HG03039 (cell line): ENCODE data around the gene CASKIN1.

Experiments
- ATAC-seq: cut with Tn5 transposase; IDR thresholded peaks from one replicate; pipeline ENCODE4 v1.9.1; 2021; ENCODE audit warnings: mild to moderate bottlenecking, moderate library complexity; ENCODE audit not compliant: unreplicated experiment

Gene CASKIN1

DNA sequence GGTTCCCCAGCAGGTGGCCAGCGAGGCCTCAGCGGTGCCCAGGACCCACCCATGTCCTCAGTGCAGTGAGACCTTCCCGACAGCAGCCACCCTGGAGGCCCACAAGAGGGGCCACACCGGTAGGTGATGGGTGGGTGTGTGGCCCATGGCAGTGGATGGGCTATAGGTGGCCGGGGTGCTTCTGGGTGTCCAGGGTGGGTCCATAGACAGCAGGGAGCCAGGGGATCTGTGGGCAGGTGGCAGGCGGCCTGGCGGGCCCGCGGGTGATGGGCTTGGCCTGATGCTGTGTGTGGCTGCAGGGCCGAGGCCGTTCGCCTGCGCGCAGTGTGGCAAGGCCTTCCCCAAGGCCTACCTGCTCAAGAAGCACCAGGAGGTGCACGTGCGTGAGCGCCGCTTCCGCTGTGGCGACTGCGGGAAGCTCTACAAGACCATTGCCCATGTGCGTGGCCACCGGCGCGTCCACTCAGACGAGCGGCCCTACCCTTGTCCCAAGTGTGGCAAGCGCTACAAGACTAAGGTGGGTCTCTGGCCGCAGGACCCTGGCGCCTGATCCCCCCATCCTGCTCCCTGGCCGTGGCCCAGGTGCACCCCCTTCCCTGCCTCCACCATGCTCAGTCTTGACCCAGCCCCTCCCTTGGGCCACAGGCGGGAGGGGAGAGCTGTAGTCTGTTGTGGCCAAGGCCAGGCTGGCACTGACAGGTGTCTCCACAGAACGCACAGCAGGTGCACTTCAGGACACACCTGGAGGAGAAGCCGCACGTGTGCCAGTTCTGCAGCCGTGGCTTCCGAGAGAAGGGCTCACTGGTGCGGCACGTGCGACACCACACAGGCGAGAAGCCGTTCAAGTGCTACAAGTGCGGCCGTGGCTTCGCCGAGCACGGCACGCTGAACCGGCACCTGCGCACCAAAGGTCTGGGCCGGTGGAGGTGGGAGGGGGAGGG is 37.7 kb upstream of the CASKIN1 start:
- ATAC-seq = no peak

DNA sequence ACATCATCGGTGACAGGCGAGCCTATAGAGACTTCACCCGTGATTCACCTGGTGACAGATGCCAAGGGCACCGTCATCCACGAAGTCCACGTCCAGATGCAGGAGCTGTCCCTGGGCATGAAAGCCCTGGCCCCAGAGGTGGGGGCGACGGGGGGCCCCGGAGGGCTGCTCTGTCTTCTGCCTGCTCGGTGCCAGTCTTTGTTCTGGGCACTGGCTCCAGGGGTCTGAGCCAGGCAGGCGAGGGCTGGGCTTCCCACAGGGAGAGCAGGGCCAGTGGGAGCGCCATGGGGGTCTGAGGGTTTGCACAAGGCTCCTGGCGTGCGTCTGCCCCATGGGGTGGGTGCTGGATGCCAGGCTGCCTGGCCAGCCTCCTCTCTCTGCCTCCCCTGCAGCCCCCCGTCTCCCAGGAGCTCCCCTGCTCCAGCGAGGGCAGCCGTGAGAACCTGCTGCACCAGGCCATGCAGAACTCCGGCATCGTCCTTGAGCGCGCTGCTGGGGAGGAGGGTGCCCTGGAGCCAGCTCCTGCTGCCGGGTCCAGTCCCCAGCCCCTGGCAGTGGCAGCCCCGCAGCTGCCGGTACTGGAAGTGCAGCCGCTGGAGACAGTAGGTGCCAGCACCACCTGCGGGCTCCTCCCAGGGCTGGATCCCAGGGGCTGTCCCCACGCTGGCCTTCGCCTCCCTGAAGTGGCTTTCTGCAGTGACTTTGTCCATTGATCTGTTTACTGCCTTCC is 36.8 kb upstream of the CASKIN1 start:
- no peak for ATAC-seq

DNA sequence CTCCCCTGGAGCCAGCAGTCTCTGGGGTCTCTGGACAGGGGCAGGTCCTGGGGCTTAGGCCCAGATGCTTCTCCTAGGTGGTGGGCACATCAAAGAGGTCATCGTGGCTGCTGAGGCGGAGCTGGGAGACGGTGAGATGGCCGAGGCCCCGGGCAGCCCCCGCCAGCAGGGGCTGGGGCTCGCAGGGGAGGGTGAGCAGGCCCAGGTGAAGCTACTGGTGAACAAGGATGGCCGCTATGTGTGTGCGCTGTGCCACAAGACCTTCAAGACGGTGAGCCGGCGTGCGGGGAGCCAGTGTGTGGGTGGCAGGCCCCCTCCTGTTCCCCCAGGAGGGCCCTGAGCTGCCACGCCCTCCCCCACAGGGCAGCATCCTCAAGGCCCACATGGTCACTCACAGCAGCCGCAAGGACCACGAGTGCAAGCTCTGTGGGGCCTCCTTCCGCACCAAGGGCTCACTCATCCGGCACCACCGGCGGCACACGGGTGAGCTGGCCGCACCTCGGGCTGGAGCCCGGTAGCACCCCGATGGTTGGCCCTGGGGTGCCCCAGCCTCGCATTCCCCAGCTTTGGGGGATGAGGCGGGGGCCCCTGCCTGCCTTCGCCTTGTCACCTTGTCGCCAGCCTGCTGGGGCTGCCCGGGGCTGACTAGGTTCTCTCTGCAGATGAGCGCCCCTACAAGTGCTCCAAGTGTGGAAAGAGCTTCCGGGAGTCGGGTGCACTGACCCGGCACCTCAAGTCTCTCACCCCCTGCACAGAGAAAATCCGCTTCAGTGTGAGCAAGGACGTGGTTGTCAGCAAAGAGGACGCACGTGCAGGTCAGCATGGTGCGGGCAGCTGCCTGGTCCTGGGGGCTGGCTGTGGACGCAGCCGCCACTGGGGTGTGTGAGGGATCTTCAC is 35.9 kb upstream of the CASKIN1 start:
- no peak for ATAC-seq

DNA sequence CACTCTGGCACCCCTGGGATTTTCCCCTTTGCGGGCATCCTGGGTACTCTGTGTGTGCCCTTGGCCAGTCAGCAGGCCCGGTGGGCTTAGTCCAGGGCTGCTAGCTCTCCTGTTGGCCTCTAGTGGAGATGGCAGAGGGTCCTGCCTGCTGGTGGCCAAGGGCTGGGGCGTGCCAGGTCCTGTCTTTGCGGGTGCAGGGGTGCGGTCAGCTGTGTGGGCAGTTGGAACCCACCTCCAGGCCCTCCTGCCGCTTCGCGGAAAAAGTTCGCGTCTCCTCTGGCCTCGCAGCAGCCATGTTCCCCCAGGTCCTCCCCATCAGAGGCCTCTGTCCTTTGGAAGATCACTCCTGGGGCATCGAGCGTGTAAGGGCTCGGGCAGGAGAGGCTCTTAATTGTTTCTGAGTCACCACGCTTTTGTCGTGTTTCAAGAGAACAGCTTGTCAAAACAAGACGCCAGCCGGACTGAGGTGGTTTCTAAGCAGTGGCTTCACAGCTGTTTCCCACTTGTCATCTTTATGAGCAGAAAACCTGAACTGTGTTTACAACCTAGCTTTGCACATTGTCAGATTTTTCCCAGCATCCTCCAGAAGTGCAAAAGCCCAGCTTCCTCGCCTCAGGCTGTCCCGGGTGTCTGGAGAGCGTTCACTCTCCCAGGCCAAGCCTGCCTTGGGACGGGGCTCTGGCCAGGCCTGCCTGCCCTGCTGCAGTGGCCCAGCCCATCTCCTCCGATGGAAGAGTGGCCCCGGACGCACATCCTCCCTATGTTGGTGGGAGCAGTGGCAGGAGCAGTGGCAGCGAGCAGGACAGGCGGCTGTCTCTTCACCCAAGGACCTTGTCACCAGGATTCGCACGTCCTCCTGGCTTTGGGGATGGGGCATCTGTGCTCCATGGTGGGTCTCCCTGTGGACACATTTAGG is 34.9 kb upstream of the CASKIN1 start:
- no peak for ATAC-seq

DNA sequence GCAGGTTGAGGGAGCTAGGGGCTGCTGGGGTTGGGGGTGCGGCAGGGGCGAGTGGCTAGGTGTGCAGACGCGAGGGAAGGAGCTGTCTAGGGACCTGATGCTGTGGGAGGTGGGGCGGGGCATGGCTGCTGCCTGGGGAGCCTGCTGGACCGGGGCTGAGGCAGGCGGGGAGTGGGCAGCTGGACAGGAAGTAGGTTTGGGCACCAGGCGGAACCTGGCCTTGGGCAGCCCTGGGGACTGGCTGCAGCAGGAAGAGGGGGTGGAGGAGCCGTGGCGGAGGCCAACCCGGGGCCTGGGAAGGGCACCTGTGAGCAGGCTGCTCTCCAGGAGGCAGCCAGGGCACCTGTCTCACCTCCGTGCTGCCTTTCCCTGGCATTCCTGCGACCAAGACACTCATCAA is 34.0 kb upstream of the CASKIN1 start:
- no peak for ATAC-seq

DNA sequence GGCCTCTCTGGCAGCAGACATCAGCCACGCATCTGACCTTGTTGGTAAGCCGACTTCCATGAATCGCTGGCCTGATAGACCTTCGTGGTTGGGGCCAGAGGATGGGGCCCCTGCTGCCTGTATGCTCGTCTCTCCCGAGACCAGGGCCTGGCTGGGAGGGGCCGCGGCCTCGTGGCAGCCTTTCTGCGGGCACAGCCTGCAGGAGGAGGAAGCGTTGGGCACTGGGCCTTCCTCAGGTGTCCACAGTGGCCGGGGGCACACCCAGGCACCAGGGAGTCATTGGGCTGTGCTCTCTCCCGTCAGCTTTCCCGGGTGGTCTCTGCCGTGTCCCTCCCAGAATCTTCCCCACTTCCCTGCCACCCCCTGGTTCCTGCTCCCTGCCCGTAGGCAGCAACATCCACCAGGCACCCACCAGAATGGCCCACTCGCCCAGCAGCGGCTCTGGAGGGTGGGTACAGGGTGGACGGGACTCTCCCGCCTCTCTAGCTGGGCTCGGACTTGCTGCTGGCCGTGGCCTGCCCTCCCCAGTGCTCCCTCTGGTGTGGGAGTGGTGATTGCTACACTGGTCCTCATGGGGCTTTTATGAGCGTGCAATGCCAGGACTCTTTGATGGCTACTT is 33.3 kb upstream of the CASKIN1 start:
- no peak for ATAC-seq

DNA sequence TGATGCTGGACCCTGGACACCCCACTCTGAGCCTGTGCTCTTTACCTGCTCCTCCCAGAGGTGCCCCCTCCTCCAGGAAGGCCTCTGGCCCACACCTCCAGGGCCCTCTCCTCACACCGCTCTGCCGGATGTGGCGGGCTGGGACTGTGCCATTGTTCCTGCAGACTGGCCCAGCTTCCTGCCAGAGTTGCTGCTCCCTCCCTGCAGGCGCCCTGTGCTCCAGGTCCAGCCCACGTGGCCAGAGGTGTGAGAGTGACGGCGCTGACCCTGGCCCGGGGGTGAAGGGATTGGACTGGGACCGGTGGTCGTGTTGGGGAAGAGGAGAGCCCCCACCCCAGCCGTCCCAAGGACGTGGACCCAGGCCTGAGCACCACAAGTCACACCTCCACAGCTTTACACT is 32.7 kb upstream of the CASKIN1 start:
- ATAC-seq = no peak

DNA sequence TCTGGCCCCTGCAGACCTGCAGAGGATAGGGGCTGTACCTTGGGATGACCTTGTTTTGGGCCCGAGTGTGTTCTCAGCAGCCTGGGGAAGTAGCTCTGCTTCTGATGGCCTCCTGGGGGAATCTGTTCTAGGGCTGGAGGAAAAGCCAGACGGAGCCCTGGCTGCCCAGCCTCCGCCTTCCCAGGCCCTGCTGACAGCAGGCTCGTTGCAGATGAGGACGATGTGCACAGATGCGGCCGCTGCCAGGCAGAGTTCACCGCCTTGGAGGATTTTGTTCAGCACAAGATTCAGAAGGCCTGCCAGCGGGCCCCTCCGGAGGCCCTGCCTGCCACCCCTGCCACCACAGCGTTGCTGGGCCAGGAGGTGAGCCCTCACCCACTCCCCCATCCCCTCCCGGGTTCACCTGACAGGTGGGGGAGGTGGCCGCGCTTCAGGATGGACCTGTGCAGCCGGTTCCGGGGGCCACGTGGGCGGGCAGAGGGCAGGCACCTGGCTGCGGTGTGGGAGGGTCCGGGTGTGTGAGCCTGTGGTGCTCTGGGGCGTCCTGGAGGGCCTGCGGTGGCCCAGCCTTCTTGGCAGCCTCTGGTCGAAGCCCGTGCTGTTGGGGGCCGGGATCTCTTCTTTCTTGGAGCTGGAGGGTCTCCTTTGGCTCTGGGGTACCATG is 31.9 kb upstream of the CASKIN1 start:
- ATAC-seq = no peak

DNA sequence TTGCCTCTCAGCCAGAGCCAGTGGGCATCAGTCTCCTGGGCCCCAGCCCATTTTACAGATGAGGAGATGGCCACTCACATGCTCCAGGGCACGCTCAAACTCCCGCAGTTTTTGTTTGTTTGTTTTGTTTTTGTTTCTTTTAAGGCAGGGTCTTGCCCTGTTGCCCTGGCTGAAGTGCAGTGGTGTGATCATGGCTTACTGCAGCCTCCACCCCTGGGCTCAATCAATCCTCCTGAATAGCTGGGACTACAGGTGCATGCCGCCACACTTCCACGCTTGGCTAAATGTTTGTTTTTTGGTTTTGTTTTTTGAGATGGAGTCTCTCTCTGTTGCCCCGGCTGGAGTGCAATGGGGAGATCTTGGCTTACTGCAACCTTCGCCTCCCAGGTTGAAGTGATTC is 30.5 kb upstream of the CASKIN1 start:
- no peak for ATAC-seq

DNA sequence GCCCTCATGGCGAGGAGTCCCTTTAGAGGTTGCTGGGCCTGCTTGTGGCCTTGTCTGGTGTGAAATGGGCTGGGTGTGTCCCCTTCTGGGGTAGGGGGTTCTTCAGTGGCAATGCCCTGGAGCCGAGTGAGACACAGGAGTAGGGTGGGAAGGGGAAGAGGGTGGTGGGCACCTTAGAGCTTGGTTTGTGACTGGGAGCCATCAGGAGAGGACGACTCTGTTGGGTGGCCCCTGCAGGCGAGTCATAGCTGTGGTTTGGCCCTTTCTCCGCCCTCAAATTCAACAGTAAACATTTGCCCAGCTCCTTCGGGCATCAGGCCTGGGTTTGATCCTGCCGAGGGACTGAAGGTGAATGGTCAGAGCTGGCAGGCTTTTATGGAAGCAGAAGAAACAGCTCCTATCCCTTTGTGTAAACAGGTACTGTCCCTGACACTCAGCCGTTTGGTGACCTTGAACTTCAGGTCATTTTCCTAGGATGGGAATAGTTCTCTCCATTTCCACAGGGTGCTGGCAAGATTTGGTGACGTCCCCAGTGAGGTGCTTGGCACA is 29.9 kb upstream of the CASKIN1 start:
- ATAC-seq = no peak

DNA sequence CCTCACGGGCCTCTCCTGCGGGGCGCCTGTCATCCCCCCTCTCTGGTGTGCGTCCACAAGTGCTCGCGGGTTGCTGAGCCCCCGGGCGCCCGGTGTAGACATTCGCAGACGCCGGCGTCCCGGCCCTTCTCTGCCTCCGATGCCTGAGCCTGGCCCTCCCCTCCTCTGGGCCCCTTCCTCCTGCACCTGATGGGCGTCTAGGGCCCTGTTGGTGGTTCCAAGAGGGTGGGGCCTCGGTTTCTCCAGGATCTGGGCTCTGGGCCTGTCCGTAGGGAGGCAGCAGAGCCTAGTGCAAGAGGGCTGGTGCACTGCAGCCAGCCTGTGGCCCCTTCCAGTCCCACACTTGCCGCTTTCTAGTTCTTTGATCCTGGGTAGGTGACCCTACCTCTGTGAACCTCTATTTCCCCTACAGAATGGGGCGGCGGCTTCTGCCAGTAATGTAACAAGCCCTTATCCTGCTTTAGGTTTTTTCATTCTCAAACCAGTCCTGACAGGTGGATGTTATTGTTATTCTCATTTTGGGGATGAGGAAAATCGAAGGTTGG is 27.6 kb upstream of the CASKIN1 start:
- peak; percentile 19 for ATAC-seq

DNA sequence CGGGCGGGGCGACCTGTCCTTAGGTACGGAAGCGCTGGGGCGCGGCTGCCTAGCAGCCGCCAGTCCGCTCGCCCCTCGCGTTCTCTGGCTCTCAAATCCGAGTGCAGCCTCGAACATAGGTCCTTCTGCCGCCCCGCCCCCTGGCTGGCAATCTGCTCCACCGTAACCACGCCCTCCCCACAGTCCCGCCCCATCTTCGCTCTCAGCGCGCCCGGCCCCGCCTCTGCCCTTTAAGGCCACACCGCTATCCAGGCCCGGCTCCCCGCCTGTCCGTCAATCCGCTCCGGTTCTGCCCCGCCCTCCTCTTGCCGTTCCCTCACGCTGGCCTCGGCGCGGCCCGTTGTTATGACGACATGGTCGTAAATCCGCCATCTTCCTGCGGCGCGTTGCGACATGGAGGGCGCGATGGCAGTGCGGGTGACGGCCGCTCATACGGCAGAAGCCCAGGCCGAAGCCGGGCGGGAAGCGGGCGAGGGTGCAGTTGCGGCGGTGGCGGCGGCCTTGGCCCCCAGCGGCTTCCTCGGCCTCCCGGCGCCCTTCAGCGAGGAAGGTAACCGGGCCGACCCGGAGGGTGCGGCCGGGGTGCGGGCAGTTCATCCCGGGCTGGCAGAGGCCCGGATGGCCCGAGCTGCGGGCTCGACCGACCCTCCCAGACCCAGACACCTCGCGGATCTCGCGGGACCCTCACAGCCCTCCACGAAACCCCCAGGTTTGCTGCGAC is 27.0 kb upstream of the CASKIN1 start, which contains the start of gene E4F1:
Gene E4F1 (plus strand): TSS at position 371 of the 721 bp plus-strand sequence. CDS start 23 bp downstream, at position 394.
- ATAC-seq = peak; percentile 81

DNA sequence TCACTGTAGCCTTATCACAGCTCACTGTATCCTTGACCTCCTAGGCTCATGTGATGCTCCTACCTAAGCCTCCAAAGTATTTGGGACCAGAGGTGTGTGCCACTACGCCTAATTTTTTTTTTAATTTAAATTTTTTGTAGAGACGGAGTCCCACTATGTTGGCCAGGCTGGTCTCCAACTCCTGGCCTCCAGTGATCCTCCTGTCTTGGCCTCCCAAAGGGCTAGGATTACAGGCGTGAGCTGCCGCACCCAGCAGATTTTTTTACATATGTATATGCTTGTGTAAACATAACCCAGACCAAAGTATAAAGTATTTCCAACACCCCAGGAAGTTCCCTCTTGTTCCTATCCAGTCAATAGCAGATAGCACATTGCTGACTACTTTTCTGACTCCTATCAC is 19.9 kb upstream of the CASKIN1 start:
- ATAC-seq = no peak

DNA sequence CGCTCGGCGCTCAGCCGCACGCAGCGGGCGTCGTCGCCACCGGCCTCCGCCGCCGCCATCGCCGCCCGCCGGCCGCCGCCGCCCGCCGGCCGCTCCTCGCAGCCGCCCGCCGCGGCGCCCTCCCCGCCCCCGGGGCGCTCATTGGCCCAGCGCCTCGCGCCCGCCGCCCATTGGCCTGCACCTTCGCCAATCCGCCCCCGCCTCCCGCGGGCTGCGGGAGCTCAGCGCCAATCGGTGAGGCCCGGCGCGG is 18.2 kb upstream of the CASKIN1 start, which contains the start of gene PGP:
Gene PGP (minus strand): TSS at position 122 of the 250 bp plus-strand sequence. CDS start 63 bp downstream, at position 59.
- peak; percentile 77 for ATAC-seq

DNA sequence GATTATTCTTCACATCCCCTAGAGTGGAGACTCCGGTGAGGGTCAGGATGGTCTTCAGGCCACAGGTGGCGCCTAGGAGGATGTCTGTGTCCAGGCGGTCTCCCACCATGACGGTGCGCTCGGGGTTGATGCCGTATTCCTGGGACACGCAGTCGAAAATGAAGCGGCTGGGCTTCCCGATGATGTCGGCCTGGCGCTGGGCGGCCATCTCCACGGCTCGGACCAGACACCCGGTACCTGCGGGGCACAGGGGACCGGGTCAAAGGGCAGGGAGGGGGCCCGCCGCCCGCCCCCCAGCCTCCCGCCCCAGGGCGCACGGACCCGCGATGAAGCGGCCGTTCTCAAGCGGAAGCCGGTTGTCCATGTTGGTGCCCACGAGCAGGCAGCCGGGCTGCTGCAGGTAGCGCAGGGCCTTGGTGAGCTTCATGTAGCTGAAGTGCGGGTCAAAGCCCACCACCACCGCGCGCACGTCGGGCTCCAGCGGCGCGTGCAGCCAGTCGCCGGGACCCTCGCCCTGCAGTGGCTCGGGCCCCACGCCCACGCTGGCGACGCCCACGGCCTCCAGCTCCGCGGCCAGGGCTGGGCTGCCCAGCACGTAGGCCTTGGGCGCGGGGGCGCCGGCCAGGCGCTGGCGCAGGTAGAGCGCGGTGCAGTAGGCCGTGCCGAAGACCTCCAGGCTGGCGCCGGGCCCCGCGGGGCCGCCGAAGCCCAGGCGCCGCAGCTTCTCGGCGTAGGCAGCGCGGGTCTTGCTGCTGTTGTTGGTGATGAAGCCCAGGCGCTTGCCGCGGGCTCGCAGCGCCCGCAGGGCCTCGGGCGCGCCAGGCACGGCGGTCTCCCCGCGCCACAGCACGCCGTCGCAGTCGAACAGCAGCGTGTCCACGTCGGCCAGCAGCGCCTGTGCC is 17.7 kb upstream of the CASKIN1 start:
- peak; percentile 0 for ATAC-seq

DNA sequence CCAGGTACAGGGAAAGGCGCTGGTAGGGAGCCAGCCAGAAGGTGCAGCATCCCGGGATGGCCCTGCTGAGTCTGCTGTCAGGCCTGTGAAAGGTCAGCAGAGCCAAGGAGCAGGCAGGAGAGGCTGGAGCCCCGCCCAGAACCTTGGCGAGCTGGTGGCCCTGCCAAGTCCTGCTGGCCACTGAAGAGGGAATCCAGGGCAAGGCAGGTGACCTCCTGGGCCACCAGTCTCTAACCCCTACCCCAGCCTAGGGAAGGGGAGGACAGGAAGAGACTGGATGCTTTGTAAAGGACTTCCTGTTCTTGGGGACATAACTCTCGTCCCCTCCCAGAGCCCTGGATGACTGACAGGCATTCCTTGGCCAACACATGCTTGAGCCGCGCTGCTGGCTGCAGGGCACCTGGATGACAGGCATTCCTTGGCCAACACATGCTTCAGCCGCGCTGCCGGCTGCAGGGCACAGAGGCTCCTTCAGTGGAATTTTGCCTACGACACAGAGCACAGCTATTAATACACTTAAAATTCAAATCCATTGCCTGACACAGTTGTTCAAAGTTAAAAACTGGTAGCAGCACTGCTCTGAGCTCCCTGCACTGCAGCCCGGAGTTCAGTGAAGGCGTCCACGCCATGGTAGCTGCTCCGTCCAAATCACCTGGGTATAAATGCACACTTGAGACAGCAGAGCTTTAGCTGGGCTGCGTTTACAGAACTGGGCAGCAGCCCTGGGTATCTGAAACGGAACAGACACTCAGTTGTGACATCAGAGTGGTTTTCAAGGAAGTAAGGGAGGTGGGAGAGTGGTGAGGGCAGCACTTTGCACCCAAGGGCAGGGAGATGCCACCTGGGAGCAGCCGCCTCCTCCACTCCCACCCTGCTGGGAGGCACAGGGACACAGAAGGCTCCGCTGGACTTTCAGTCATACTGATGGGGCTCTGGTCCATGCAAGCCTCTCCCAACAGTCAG is 16.2 kb upstream of the CASKIN1 start:
- ATAC-seq = no peak
